GM12878 (cell line): ENCODE results near the gene KRT12. TPM values are rescaled to one million over a fixed set of nuclear protein-coding genes. Genes with fewer than 3 reads are reported as not detected.

Experiments used
- ATAC-seq: fragments of 200-7000 bp; cut with Tn5 transposase; 3 replicates; pipeline ENCODE4 v1.9.1; 2020; ENCODE audit warnings: mild to moderate bottlenecking, moderate library complexity
- BruUV-seq: library from RNA; stranded (reverse); fragments of 400-500 nt; replicated peaks from 2 replicates; lab custom pipeline; 2021; lab: Mats Ljungman, UMichigan
- CTCF ChIA-PET: fragments of 300-600 bp; sonication (Branson Sonifier 250); formaldehyde crosslinking; extraction: SDS; loops from one replicate; lab custom pipeline; 2021; ENCODE audit warnings: inconsistent platforms; lab: Yijun Ruan, JAX
- POLR2A ChIA-PET: fragments of 350-600 bp; formaldehyde crosslinking; extraction: SDS; loops from one replicate; lab custom pipeline; 2021; ENCODE audit warnings: inconsistent platforms; lab: Charles Lee
- RAD21 ChIA-PET: fragments of 300-600 bp; sonication (Branson Sonifier 250); formaldehyde crosslinking; loops from one replicate; lab custom pipeline; 2023; ENCODE audit warnings: antibody characterized with exemption; ENCODE audit not compliant: unreplicated experiment; lab: Charles Lee
- SMC1A ChIA-PET: fragments of 300-600 bp; sonication (Branson Sonifier 250); formaldehyde crosslinking; loops from one replicate; lab custom pipeline; 2023; ENCODE audit not compliant: unreplicated experiment, uncharacterized antibody; lab: Charles Lee
- DNase-seq: peaks from one replicate; pipeline ENCODE4 v3.0.0-alpha.2; 2011; ENCODE audit warnings: low read depth, low spot score
- FAIRE-seq: peaks from 3 replicates; lab custom pipeline; 2011; peaks lifted over from hg19 to GRCh38; lab: Jason Lieb, UNC
- H2AFZ ChIP-seq: 2 replicates; pipeline ENCODE4 v1.6.0; 2011; ENCODE audit warnings: low read depth, low read length, control low read depth; ENCODE audit not compliant: control insufficient read depth
- H3K27ac ChIP-seq: 2 replicates; pipeline ENCODE4 v1.5.1; 2011; ENCODE audit warnings: control low read depth; ENCODE audit not compliant: control insufficient read depth, insufficient read depth
- H3K27me3 ChIP-seq, 2 experiments: replicated peaks in 1 of 2; 2 replicates each; pipeline versions ENCODE4 v1.6.0 to v1.6.1; 2011; ENCODE audit warnings: low read length in 1 of 2; ENCODE audit not compliant: control insufficient read depth in 2 of 2, insufficient read depth in 2 of 2
- H3K36me3 ChIP-seq, 2 experiments: 2 replicates each; pipeline ENCODE4 v1.5.1; 2011; ENCODE audit warnings: low read length in 1 of 2; ENCODE audit not compliant: control insufficient read depth in 2 of 2, insufficient read depth in 2 of 2
- H3K4me1 ChIP-seq: 2 replicates; pipeline ENCODE4 v1.6.1; 2011; ENCODE audit warnings: mild to moderate bottlenecking, low read length, moderate library complexity, mixed read lengths; ENCODE audit not compliant: control insufficient read depth, insufficient read depth
- H3K4me2 ChIP-seq: 2 replicates; pipeline ENCODE4 v1.6.0; 2011; ENCODE audit warnings: control low read depth; ENCODE audit not compliant: control insufficient read depth, insufficient read depth
- H3K4me3 ChIP-seq: fragments of 200-600 bp; sonication (generic); 2 replicates; pipeline ENCODE4 v1.5.1; 2016
- H3K79me2 ChIP-seq: 2 replicates; pipeline ENCODE4 v1.6.0; 2011; ENCODE audit warnings: low read length; ENCODE audit not compliant: control insufficient read depth, insufficient read depth
- H3K9ac ChIP-seq: 2 replicates; pipeline ENCODE4 v1.8.0; 2011; ENCODE audit warnings: low read length, control low read depth, mixed read lengths; ENCODE audit not compliant: control insufficient read depth, insufficient read depth
- H3K9me3 ChIP-seq: replicated peaks from 3 replicates; pipeline ENCODE4 v1.5.1; 2011; ENCODE audit warnings: mild to moderate bottlenecking, low read length; ENCODE audit not compliant: control insufficient read depth, insufficient read depth
- H4K20me1 ChIP-seq: 2 replicates; pipeline ENCODE4 v1.6.0; 2011; ENCODE audit not compliant: control insufficient read depth, insufficient read depth
- ATF2 ChIP-seq: IDR thresholded peaks from 2 replicates; pipeline ENCODE4 v1.6.1; 2012; ENCODE audit warnings: low read length, inconsistent platforms
- CHD1 ChIP-seq: IDR thresholded peaks from 2 replicates; pipeline ENCODE4 v1.6.1; 2012; ENCODE audit warnings: low read depth, low read length, improper control_type of control experiment
- CHD2 ChIP-seq: IDR thresholded peaks from 2 replicates; pipeline ENCODE4 v1.6.1; 2011; ENCODE audit warnings: low read depth, low read length, improper control_type of control experiment, borderline replicate concordance
- CTCF ChIP-seq, 3 experiments: IDR thresholded peaks in 2 of 3; conservative IDR thresholded peaks in 1 of 3; 2 replicates each; pipeline ENCODE4 v1.5.1; 2011; ENCODE audit warnings: low read depth in 3 of 3, low read length in 3 of 3, mild to moderate bottlenecking in 3 of 3, control low read depth in 2 of 3, moderate library complexity in 2 of 3, inconsistent platforms in 1 of 3, mixed read lengths in 1 of 3; ENCODE audit not compliant: control insufficient read depth in 2 of 3, insufficient read depth in 1 of 3; ENCODE audit errors: extremely low read depth in 1 of 3
- DPF2 ChIP-seq: fragments of 450-650 bp; IDR thresholded peaks from 2 replicates; pipeline ENCODE4 v1.6.1; 2017; ENCODE audit warnings: mild to moderate bottlenecking
- EP300 ChIP-seq, 2 experiments: fragments of 150-350 bp in 1 of 2; IDR thresholded peaks; 2 replicates each; pipeline ENCODE4 v1.6.1; 2011 to 2012; ENCODE audit warnings: low read depth in 2 of 2, low read length in 2 of 2, borderline replicate concordance in 1 of 2, improper control_type of control experiment in 1 of 2, inconsistent platforms in 1 of 2; ENCODE audit not compliant: control insufficient read depth in 1 of 2
- IRF3 ChIP-seq: fragments of 450-650 bp; IDR thresholded peaks from 2 replicates; pipeline ENCODE4 v1.6.1; 2014; ENCODE audit warnings: mild to moderate bottlenecking
- IRF5 ChIP-seq: fragments of 450-650 bp; IDR thresholded peaks from 2 replicates; pipeline ENCODE4 v1.6.1; 2017; ENCODE audit warnings: borderline replicate concordance
- LARP7 ChIP-seq: fragments of 450-650 bp; IDR thresholded peaks from 2 replicates; pipeline ENCODE4 v1.6.1; 2017; ENCODE audit warnings: mild to moderate bottlenecking
- MTA2 ChIP-seq: fragments of 450-650 bp; IDR thresholded peaks from 2 replicates; pipeline ENCODE4 v1.6.1; 2016; ENCODE audit warnings: low read depth, mild to moderate bottlenecking, moderate library complexity
- NFIC ChIP-seq: IDR thresholded peaks from 2 replicates; pipeline ENCODE4 v1.6.1; 2012; ENCODE audit warnings: low read depth, mild to moderate bottlenecking, inconsistent platforms, low read length, moderate library complexity
- NFXL1 ChIP-seq: fragments of 450-650 bp; IDR thresholded peaks from 2 replicates; pipeline ENCODE4 v1.6.1; 2017; ENCODE audit warnings: antibody characterized with exemption, mild to moderate bottlenecking, borderline replicate concordance
- NFYA ChIP-seq: IDR thresholded peaks from 2 replicates; pipeline ENCODE4 v1.6.1; 2011; ENCODE audit warnings: low read depth, mild to moderate bottlenecking, low read length, improper control_type of control experiment, borderline replicate concordance
- NR2F1 ChIP-seq: fragments of 450-650 bp; conservative IDR thresholded peaks from 2 replicates; pipeline ENCODE4 v1.6.1; 2017; ENCODE audit warnings: mild to moderate bottlenecking
- PAX5 ChIP-seq: IDR thresholded peaks from 2 replicates; pipeline ENCODE4 v1.6.1; 2011; ENCODE audit warnings: low read depth, low read length, borderline replicate concordance
- POLR2AphosphoS2 ChIP-seq: IDR thresholded peaks from 2 replicates; pipeline ENCODE4 v1.6.1; 2011; ENCODE audit warnings: low read depth, mild to moderate bottlenecking, low read length, improper control_type of control experiment, moderate library complexity
- RB1 ChIP-seq: fragments of 450-650 bp; formaldehyde crosslinking; IDR thresholded peaks from 2 replicates; pipeline ENCODE4 v1.6.1; 2017; ENCODE audit warnings: mild to moderate bottlenecking, borderline replicate concordance
- SIN3A ChIP-seq: IDR thresholded peaks from 2 replicates; pipeline ENCODE4 v1.6.1; 2012; ENCODE audit warnings: low read depth, low read length, improper control_type of control experiment
- STAT1 ChIP-seq: fragments of 450-650 bp; conservative IDR thresholded peaks from 2 replicates; pipeline ENCODE4 v1.6.1; 2014; ENCODE audit warnings: antibody characterized with exemption, mild to moderate bottlenecking
- ZNF622 ChIP-seq: fragments of 450-650 bp; IDR thresholded peaks from 2 replicates; pipeline ENCODE4 v1.6.1; 2017; ENCODE audit warnings: mild to moderate bottlenecking, inconsistent platforms
- WGBS: methylation state at CpG from one replicate; pipeline ENCODE4 v1.1.6; 2016; ENCODE audit warnings: low lambda C conversion rate; ENCODE audit not compliant: insufficient replicate concordance, insufficient coverage; ENCODE audit errors: missing lambda C conversion rate; 5-methylcytosine and 5-hydroxymethylcytosine counted together
- in situ Hi-C: fragments of 300-500 bp; cut with MboI; formaldehyde crosslinking; loops from 9 replicates; pipeline ENCODE4 v1.14.3; 2018; ENCODE audit warnings: mixed read lengths
- intact Hi-C: fragments of 100-400 bp; cut with micrococcal nuclease; formaldehyde crosslinking; loops from one replicate; pipeline ENCODE4 v1.14.2; 2022; ENCODE audit not compliant: unreplicated experiment
- polyA plus RNA-seq, 11 experiments: library from polyadenylated mRNA; depleted of rRNA in 4 of 11; unstranded in 6 of 11; stranded (reverse) in 5 of 11; fragments of >200 nt; fragmentation: Nextera tagmentation in 4 of 11; fragmentation: Illumina TruSeq in 1 of 11; extraction: Ambion mirVana in 4 of 11; extraction: Trizol in 1 of 11; gene quantifications; 1 replicate in 1 of 11; 2 replicates in 10 of 11; pipeline versions ENCODE4 v1.2.1 to v1.2.3, GENCODE V29; 2011 to 2016; ENCODE audit warnings: inconsistent platforms in 2 of 11, missing spikeins in 2 of 11, low read depth in 1 of 11
- total RNA-seq, 4 experiments: library from RNA; depleted of rRNA in 3 of 4; stranded (reverse); fragments of >200 nt in 3 of 4; fragmentation: Illumina TruSeq in 1 of 4; extraction: Trizol in 1 of 4; gene quantifications; 2 replicates each; pipeline versions ENCODE4 v1.2.1 to v1.2.3, GENCODE V29; 2013 to 2021

The KRT12 gene
- total and polyA plus RNA-seq, 10 of the 15 experiments (the other 5 are each of a cell fraction or from before 2014, with no cell fraction given), result not detected

- Histone ChIP-seq H3K4me3 (no peak overlapping the region), H3K36me3 (no peaks in the 10 kb centered on the region), H3K4me1 (peaks cover 14% of the 10 kb centered on the region; the same call in 1 of the 2 replicates), H3K27me3 (0 out of 4 replicates have a peak, but pooled peaks cover 0 to 4% of the 10 kb centered on the region in 2 experiments), H3K4me2 (0 out of 2 replicates have a peak overlapping the region, but pooled peaks have one; percentile 33), H3K9ac (no peak overlapping the region), H3K79me2 (no peaks in the 10 kb centered on the region), H2AFZ (no peak overlapping the region), H3K9me3 (no peaks in the 10 kb centered on the region), H3K27ac (no peak overlapping the region), H4K20me1 (no peaks in the 10 kb centered on the region)
- DNase-seq (peak; percentile 13), FAIRE-seq (no peak), ATAC-seq (peak; percentile 88)
- ChIA-PET SMC1A (interaction anchor here (0.9 to 1.2 kb wide), 4 partner anchors 9 to 760 kb away, joined by 3 read pairs; no protein-coding TSS in a partner anchor), CTCF (interaction anchor here (0.8 to 1.8 kb wide), 4 partner anchors 138 to 748 kb away, joined by 3 to 5 read pairs (median 4); no protein-coding TSS in a partner anchor), POLR2A (no interaction called here), RAD21 (interaction anchor here (0.8 to 1.4 kb wide), 3 partner anchors 13 to 748 kb away, joined by 3 to 4 read pairs (median 4); no protein-coding TSS in a partner anchor)
- intact Hi-C loops (no loop called here), in situ Hi-C loops (no loop called here)
- 0% methylated on average over 3 of the region's 3 CpGs for WGBS
- BruUV-seq, result no TSS peak
- TF ChIP-seq PAX5, result no peak
- peak; percentile 22; the same call in 1 of the 2 replicates for TF ChIP-seq MTA2
- peak in 1 of 2 experiments; percentile 70; a peak in 1 of 4 replicates for TF ChIP-seq EP300 (IDR thresholded peaks at IDR 0.05; ENCODE audit: borderline replicate concordance in 1 of 2, control insufficient read depth in 1 of 2, low read depth in 2 of 2, low read length in 2 of 2)
- TF ChIP-seq LARP7, result no peak
- TF ChIP-seq ZNF622, result no peak
- TF ChIP-seq DPF2, result no peak; the same call in 1 of the 2 replicates
- TF ChIP-seq IRF3, result no peak
- TF ChIP-seq ATF2, result peak; percentile 95
- no peak for TF ChIP-seq SIN3A
- TF ChIP-seq CTCF (IDR thresholded peaks at IDR 0.05 in 2 of 3, conservative IDR thresholded peaks at IDR 0.05 in 1 of 3; ENCODE audit: control insufficient read depth in 2 of 3, extremely low read depth in 1 of 3, insufficient read depth in 1 of 3, low read depth in 3 of 3, low read length in 3 of 3), result no peak
- TF ChIP-seq RB1, result no peak
- no peak; the same call in 1 of the 2 replicates for TF ChIP-seq NR2F1
- TF ChIP-seq POLR2AphosphoS2, result no peak
- no peak for TF ChIP-seq STAT1
- TF ChIP-seq NFXL1, result no peak
- no peak for TF ChIP-seq CHD2
- TF ChIP-seq NFYA, result no peak
- peak; percentile 97 for TF ChIP-seq NFIC
- no peak for TF ChIP-seq IRF5
- no peak for TF ChIP-seq CHD1
Measured at GRCh38 chr17:40915199-40915661, 48.2 kb upstream of the KRT12 start.
